Measurements from ENCODE around the gene SPATA19.

DNA sequence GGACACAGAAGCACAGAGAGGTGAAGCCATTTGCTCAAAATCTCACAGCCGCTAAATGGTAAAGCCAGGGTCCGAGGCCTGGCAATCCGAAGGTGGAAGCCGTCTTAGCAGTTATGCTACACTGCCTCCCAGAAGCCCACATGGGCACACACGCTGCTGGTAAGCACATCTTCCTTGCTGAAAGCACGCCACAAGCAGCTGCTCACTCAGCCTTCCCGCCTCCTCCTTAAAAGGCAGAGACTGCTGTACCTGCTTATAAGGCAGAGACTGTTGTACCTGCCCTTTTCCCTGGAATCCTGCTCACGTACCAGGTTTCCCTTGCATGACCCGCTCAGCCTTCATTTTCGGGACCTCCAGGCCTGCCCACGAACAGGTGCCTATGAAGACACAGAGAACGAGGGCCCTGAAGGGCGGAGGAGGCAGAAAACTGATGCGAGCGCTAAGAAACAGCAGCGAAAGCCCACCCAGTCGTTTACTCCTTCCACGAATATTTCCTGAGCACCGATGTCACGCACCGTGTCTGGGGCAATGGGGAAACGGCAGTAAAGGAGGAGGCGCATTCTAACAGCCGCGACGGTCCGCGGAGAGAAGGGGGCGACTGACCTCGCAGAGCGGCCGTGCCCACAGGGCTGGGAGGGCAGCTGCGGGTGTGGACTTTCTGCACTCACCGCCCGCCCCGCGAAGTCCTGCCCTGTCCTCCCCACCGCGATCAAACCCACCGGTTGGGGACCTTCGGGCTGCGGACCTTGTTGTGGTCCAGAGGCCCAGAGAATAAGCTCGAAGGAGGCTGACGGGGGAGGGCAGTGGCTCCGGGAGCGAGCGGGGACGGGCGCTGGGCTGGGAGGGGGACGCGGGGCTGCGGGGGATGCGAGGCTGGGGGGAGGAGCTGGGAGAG is 13.0 kb downstream of the SPATA19 start:
- TF ChIP-seq POLR2AphosphoS5 (IDR thresholded peaks at IDR 0.05; ENCODE audit: low read depth, low read length) (no peak), POLR2A (IDR thresholded peaks at IDR 0.05; ENCODE audit: low read depth, low read length) (no peak), TAF1 (IDR thresholded peaks at IDR 0.05; ENCODE audit: borderline replicate concordance, low read depth, low read length) (no peak)
